Cerebellar cortex (tissue), 1 donor: ENCODE measurements around the gene RNF175.
"Not testable (repeated sequence)": the region's sequence is repeated elsewhere in the genome, so short reads cannot be mapped to it uniquely, and the experiment has no call there.

Experiments used
- DNase-seq: peaks from one replicate; pipeline ENCODE4 v3.0.0-alpha.2; 2015; ENCODE audit warnings: low spot score

Gene RNF175

DNA sequence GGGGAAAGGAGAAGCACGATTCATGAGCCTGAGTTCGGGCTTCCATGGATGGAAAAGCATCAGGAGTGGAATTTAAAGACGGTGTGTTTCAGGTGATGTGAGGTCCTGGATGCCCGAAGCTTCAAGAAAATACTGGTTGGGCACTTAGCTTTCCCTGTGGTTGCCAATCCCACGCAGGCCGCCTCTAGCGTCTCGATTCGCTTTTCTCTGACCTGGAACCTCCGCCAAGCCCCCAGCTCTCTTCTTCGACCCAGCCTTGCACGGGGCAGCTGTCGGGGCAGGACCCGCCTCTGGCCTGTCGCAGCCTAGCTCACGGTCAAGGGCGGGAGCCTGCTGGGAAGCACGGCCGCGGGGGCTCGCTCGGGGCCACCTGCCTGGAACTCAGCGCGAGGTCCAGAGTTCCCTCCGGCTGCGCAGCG is 76.1 kb downstream of the RNF175 start:
- no peak for DNase-seq

GRCh38 chr4:153679486-153679885 is 80.3 kb downstream of the RNF175 start:
- no peak for DNase-seq

- DNase-seq: no peak
These were observed 82.8 kb downstream of the RNF175 start for GRCh38 chr4:153676984-153677383.

DNA sequence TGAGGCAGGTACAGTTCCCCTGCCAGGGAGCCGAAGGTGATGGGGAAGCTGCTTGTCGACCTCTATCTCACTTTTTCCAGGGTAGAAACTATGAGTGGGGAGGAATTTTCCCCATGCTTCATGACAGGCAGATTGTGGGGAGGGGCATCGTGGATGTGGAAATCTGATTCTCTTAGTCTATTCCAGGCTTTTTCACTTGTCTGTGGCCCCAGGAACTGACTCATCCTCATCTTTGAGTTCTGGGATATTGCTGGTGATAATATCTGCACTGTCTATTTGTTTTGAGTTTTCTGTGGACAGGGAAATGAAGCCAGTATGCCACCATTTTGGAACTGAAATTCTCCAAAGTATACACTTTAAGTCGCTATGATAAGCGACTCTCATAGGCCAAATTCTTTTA is 83.3 kb downstream of the RNF175 start:
- DNase-seq: no peak

DNA sequence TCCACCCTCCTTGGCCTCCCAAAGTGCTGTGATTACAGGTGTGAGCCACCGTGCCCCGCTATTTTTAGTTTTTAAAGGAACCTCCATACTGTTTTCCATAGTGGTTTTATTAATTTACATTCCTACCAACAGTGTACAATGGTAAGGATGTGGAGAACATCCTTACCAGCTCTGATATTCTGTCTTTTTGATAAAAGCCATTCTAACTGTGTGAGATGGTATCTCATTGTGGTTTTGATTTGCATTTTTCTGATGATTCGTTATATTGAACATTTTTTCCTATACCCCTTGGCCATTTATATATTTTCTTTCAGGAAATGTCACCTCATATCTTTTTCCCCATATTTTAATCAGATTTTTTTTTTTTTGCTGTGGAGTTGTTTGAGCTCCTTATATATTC is 90.0 kb downstream of the RNF175 start:
- DNase-seq: no peak

GRCh38 chr4:153668647-153669046 is 91.2 kb downstream of the RNF175 start:
- DNase-seq: no peak

DNA sequence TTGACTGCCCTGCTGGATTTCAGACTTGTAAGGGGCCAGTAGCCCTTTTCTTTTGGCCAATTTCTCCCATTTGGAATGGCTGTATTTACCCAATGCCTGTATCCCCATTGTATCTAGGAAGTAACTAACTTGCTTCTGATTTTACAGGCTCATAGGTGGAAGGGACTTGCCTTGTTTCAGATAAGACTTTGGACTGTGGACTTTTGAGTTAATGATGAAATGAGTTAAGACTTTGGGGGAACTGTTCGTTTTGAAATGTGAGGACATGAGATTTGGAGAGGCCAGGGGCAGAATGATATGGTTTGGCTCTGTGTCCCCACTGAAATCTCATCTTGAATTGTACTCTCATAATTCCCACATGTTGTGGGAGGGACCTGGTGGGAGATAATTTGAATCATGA is 93.3 kb downstream of the RNF175 start:
- DNase-seq: not testable (repeated sequence)

- DNase-seq: no peak
These were observed 96.2 kb downstream of the RNF175 start for GRCh38 chr4:153663667-153664066.

DNA sequence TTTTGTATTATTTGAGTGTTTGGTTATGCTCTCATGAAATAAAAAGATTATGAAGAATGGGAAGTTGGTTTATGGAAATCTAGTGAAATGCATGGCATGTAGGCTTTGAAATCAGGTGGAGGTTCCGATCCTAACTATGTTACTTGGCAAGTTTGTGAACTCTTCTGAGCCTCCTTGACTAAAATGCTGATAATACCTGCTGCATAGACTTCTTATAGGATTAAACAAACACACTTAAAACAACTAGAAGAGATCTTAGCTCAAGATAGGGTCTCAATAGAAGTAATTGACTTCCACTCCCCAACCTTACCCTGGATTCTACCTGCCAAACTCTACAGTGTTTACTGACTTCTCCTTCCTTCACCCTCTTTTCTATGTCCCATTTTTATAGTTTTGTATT is 97.9 kb downstream of the RNF175 start:
- no peak for DNase-seq

DNA sequence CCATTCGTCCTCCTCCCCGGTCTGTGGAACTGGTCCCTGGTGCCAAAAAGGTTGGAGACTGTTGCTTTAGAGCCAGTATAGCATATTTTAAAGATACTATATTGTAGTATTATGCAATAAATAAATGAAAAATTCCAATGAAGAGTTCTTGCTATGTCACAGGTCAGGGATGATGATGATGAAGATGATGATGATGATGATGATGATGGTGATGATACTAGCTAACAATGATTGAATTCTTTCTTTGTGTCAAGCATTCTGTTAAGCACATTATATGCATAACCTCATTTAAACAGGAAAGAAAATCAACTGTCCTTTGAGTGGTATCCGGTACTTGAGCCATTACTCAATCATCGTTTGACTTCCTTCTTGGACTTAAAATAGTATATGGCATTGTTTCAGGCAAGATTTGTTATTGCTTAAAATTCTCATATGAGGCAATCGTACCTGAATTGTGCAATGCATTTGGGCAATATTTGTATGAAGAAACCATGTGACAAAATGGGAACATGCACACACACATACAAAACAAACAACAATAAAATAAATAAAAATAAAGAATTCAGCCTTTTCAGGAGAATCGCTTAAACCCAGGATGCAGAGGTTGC is 98.5 kb downstream of the RNF175 start:
- DNase-seq: no peak
